GM20000 (cell line): Measurements from ENCODE around the gene COX4I1.

Source experiments
- DNase-seq: peaks from one replicate; pipeline ENCODE4 v3.0.0; 2012; ENCODE audit warnings: low spot score
- TF ChIP-seq, protein P1 (sequence below): IDR thresholded peaks from 2 replicates; pipeline ENCODE4 v1.5.1; 2012; ENCODE audit warnings: mild to moderate bottlenecking, control low read depth; ENCODE audit errors: extremely low read depth, missing control alignments

The COX4I1 gene

DNA sequence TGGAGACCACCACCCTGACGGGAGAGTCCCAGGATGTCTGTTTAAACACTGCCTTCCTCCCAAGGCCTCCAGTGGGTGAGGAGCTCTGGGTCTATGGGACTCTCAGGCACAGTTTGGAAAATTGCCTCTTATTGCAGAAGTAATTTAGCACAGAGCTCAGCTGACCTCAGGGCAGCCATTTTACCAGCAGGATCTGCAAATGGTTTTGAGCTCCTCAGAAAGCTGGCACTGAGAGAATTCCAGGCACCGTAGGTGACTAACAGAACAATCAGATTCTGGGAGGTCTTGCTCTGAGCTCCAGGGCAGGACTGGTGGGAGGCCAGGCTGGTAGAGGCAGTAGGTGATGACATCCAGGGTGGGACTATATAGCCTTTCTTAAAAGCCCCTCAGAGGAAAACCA lies 31.3 kb upstream of the COX4I1 start:
- TF ChIP-seq, protein P1, sequence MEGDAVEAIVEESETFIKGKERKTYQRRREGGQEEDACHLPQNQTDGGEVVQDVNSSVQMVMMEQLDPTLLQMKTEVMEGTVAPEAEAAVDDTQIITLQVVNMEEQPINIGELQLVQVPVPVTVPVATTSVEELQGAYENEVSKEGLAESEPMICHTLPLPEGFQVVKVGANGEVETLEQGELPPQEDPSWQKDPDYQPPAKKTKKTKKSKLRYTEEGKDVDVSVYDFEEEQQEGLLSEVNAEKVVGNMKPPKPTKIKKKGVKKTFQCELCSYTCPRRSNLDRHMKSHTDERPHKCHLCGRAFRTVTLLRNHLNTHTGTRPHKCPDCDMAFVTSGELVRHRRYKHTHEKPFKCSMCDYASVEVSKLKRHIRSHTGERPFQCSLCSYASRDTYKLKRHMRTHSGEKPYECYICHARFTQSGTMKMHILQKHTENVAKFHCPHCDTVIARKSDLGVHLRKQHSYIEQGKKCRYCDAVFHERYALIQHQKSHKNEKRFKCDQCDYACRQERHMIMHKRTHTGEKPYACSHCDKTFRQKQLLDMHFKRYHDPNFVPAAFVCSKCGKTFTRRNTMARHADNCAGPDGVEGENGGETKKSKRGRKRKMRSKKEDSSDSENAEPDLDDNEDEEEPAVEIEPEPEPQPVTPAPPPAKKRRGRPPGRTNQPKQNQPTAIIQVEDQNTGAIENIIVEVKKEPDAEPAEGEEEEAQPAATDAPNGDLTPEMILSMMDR = no peak

DNA sequence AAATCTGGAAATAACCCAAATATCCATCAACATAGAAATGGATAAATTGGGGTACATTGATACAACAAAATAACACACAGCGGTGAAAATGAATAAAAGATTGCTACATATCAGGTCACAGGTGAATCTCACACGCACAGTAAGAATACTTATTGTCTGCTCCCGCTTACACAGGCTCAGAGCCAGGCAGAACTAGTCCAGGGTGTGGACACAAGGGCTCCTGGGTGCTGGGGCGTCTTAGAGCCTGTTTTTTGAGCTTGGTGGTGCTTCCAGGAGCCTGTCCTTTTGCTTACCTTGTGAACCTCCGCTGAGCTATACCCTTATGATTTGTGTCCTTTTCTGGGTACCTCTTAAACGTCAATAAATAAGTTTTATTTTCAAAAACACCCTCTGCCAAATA lies 28.8 kb upstream of the COX4I1 start:
- TF ChIP-seq, protein P1 = no peak
- DNase-seq = no peak

More for the DNA sequence above, 31.3 kb upstream of the COX4I1 start:
- no peak for DNase-seq

DNA sequence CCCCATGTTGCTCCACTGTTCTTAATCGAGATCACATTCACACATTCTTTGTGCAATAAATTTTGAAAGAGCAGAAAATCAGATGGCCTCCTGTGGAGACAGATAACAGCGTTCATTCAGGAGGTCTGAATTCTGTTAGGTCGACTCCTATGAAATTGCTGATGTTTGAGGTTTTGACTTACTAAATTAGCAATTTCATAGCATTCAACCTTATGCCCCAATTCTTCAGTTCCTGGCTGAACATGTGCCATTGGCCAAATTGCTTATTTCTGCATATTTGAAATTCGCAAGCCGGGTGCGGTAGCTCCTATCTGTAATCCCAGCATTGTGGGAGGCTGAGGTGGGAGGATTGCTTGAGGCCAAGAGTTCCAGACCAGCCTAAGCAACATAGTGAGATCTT lies 26.5 kb upstream of the COX4I1 start:
- no peak for DNase-seq
- TF ChIP-seq, protein P1 = no peak

DNA sequence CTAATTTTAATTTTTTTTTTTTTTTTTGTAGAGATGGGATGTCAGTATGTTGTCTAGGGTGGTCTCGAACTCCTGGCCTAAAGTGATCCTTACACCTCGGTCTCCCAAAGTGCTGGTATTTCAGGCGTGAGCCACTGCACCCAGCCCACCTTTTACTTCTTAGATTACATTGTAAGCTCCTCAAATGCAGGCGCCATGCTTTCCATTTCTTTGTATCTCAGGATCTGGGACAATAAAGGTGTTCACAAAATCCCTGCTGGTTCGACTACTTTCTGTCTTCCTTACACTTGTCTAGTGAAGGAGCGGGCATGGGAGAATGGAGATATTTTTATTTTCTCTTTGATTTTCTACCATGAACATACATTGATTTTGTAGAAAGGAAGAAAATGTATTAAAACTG lies 25.4 kb upstream of the COX4I1 start:
- DNase-seq = no peak
- TF ChIP-seq, protein P1 = no peak

DNA sequence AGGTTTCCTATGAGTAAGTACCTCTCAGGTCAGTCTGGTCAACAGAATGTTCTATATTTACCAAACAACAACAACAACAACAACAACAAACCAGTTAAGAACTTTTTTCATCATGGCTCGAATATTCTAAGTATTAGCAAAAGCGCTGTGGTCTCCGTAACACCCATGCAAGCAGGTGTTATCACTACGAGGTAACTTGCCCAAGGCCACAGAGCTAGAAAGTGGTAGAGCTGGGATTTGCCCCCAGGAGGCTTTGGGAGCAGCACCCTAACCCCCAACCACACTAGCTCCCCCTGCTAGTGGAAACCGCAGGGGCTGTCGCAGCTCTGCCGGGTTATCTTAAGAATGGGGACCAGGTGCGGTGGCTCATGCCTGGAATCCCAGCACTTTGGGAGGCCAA lies 24.7 kb upstream of the COX4I1 start:
- TF ChIP-seq, protein P1 = no peak
- DNase-seq = no peak

DNA sequence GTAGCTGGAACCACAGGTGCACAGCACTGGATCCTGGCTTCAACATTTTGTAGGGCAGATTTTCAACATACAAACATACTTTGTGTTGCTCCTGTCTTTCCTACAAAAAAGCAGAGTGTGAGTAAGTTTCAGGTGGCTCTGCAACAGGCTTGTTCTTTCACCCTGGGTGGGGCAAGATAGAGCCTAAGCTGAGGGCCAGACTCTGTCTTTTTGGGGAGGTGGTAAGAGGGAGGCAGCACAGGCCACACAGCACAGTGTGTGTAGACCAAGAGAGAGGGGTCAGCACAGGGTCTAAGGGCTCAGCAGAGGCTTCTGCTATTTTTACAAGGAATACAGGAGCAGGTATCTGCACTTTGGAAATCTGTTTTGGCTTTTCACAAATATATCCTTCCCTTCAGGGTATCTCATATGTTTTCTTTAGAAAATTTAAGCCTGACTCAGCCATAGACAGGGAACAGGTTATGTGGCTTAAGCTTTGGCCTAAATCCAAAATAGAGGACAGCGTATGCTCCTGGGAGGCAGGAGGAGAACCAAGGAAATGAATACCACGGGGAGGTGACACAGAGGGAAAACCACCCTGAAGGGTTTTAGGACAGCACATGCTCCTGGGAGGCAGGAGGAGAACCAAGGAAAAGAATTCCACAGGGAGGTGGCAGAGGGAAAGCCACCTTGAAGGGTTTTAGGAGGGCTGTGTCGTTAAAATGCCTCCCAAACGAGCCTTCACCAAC lies 21.7 kb upstream of the COX4I1 start:
- TF ChIP-seq, protein P1 = no peak
- DNase-seq = no peak

DNA sequence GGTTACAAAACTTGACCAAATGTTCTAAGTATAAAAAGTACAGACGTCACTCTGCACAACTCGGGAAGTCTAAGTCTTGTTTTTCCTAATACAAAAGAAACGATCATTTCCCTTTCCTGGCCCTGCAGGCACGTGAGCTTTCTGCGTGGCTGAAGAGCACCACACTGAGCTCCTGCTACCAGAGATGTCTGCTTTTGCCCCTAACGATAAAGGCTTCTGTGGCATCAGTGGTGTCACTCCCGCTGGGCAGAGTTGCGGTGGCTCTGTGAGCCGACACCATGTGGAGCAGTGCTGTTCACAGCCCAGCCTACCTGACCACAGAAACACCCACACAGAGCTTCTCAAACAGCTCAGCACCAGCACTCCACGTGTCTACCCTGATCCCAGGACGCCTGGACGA lies 20.6 kb upstream of the COX4I1 start:
- TF ChIP-seq, protein P1 = no peak
- DNase-seq = no peak
